K562 (cell line): ENCODE measurements around the gene TAF3. TPM values are rescaled to one million over a fixed set of nuclear protein-coding genes. Genes with fewer than 3 reads are reported as not detected.

ENCODE experiments used
- ATAC-seq: fragments of 200-7000 bp; cut with Tn5 transposase; 3 replicates; pipeline ENCODE4 v1.9.1; 2020; ENCODE audit warnings: moderate library complexity
- BruUV-seq: library from RNA; stranded (reverse); fragments of 400-500 nt; replicated peaks from 2 replicates; lab custom pipeline; 2021; lab: Mats Ljungman, UMichigan
- CTCF ChIA-PET: fragments of 300-600 bp; formaldehyde crosslinking; extraction: SDS; loops from one replicate; lab custom pipeline; 2021; ENCODE audit warnings: low intra/inter-chr PET ratio; lab: Yijun Ruan, JAX
- POLR2A ChIA-PET: fragments of 300-600, 350-650 bp; sonication (Branson Sonifier 250); formaldehyde crosslinking; extraction: SDS; loops from one replicate; lab custom pipeline; 2021; ENCODE audit warnings: antibody characterized with exemption, inconsistent platforms; lab: Yijun Ruan, JAX
- DNase-seq, 4 experiments: peaks; one replicate each; pipeline versions ENCODE4 v3.0.0 to v3.0.0-alpha.2; 2011 to 2018; ENCODE audit warnings: low spot score in 3 of 4, mixed read lengths in 3 of 4; ENCODE audit errors: extremely low read depth in 1 of 4
- FAIRE-seq: peaks from 2 replicates; lab custom pipeline; 2011; peaks lifted over from hg19 to GRCh38; lab: Jason Lieb, UNC
- H2AFZ ChIP-seq: 2 replicates; pipeline ENCODE4 v1.6.0; 2011; ENCODE audit warnings: low read depth, low read length, control low read depth, inconsistent platforms
- H3K27ac ChIP-seq: fragments of 200-600 bp; 3 replicates; pipeline ENCODE4 v1.8.0; 2011; ENCODE audit warnings: low read depth, mild to moderate bottlenecking, control low read depth, inconsistent platforms, low read length, moderate library complexity, mixed read lengths; ENCODE audit errors: extremely low read depth
- H3K27me3 ChIP-seq, 2 experiments: fragments of 300-600 bp in 1 of 2; 2 replicates in 1 of 2; 3 replicates in 1 of 2; pipeline versions ENCODE4 v1.6.0 to v1.8.0; 2011; ENCODE audit warnings: inconsistent platforms in 2 of 2, low read length in 2 of 2, mild to moderate bottlenecking in 1 of 2, mixed read lengths in 1 of 2, moderate library complexity in 1 of 2; ENCODE audit not compliant: control insufficient read depth in 2 of 2, insufficient read depth in 2 of 2
- H3K36me3 ChIP-seq: fragments of 300-600 bp; 3 replicates; pipeline ENCODE4 v1.8.0; 2011; ENCODE audit warnings: mild to moderate bottlenecking, low read length, inconsistent platforms; ENCODE audit not compliant: control insufficient read depth, insufficient read depth
- H3K4me1 ChIP-seq, 2 experiments: fragments of 200-600 bp in 1 of 2; replicated peaks in 1 of 2; 2 replicates in 1 of 2; 3 replicates in 1 of 2; pipeline versions ENCODE4 v1.5.1 to v1.8.0; 2011; ENCODE audit warnings: inconsistent platforms in 2 of 2, low read length in 2 of 2, mild to moderate bottlenecking in 1 of 2, mixed read lengths in 1 of 2, moderate library complexity in 1 of 2; ENCODE audit not compliant: control insufficient read depth in 2 of 2, insufficient read depth in 2 of 2
- H3K4me2 ChIP-seq: 2 replicates; pipeline ENCODE4 v1.6.1; 2011; ENCODE audit warnings: low read length, control low read depth, inconsistent platforms, mixed read lengths; ENCODE audit not compliant: insufficient read depth
- H3K4me3 ChIP-seq: fragments of 200-600 bp; sonication (generic), shearing (Covaris generic); 2 replicates; pipeline ENCODE4 v1.5.1; 2016; ENCODE audit warnings: control low read depth, inconsistent platforms
- H3K79me2 ChIP-seq: fragments of 200-600 bp; 3 replicates; pipeline ENCODE4 v1.8.0; 2011; ENCODE audit warnings: low read length, inconsistent platforms; ENCODE audit not compliant: control insufficient read depth, insufficient read depth
- H3K9ac ChIP-seq, 2 experiments: 2 replicates each; pipeline versions ENCODE4 v1.6.0 to v1.6.1; 2011; ENCODE audit warnings: low read depth in 2 of 2, low read length in 2 of 2, control low read depth in 1 of 2, inconsistent platforms in 1 of 2, mild to moderate bottlenecking in 1 of 2, mixed read lengths in 1 of 2; ENCODE audit not compliant: insufficient read depth in 1 of 2
- H3K9me1 ChIP-seq: one replicate; pipeline ENCODE4 v1.6.0; 2011; ENCODE audit warnings: inconsistent platforms, mild to moderate bottlenecking, low read length, moderate library complexity; ENCODE audit not compliant: control insufficient read depth, insufficient read depth
- H3K9me3 ChIP-seq: replicated peaks from 2 replicates; pipeline ENCODE4 v1.5.1; 2011; ENCODE audit warnings: low read depth, low read length, inconsistent platforms; ENCODE audit not compliant: control insufficient read depth, insufficient read depth
- H4K20me1 ChIP-seq: replicated peaks from 2 replicates; pipeline ENCODE4 v1.6.1; 2011; ENCODE audit warnings: low read length, inconsistent platforms, mixed read lengths; ENCODE audit not compliant: control insufficient read depth, insufficient read depth
- TRIM28 ChIP-seq: fragments of 450-650 bp; IDR thresholded peaks from 2 replicates; pipeline ENCODE4 v1.6.1; 2017
- YY1 ChIP-seq, 3 experiments: IDR thresholded peaks; 2 replicates each; pipeline ENCODE4 v1.6.1; 2011; ENCODE audit warnings: low read length in 2 of 3, mild to moderate bottlenecking in 2 of 3, moderate library complexity in 2 of 3, borderline replicate concordance in 1 of 3, control low read depth in 1 of 3, low read depth in 1 of 3; ENCODE audit not compliant: insufficient read depth in 3 of 3, insufficient replicate concordance in 2 of 3, control insufficient read depth in 1 of 3, insufficient read length in 1 of 3; ENCODE audit errors: extremely low read depth in 1 of 3
- WGBS: fragments of 100-300 bp; shearing (Covaris generic); methylation state at CpG from one replicate; pipeline ENCODE4 v1.1.6; 2016; ENCODE audit warnings: low coverage, mixed read lengths; ENCODE audit not compliant: insufficient coverage; ENCODE audit errors: missing lambda C conversion rate; 5-methylcytosine and 5-hydroxymethylcytosine counted together
- in situ Hi-C: fragments of 300-500 bp; cut with MboI; formaldehyde crosslinking; loops from 4 replicates; pipeline ENCODE4 v1.15.0; 2018; ENCODE audit warnings: inconsistent platforms, mixed read lengths
- intact Hi-C: fragments of 100-400 bp; cut with micrococcal nuclease; formaldehyde crosslinking; loops from 2 replicates; pipeline ENCODE4 v1.14.2; 2022
- polyA plus RNA-seq, 8 experiments: library from polyadenylated mRNA; depleted of rRNA in 4 of 8; stranded (reverse) in 5 of 8; unstranded in 3 of 8; fragments of >200 nt; fragmentation: Nextera tagmentation in 2 of 8; fragmentation: Illumina TruSeq in 1 of 8; extraction: Ambion mirVana in 2 of 8; extraction: Trizol in 1 of 8; gene quantifications; 2 replicates each; pipeline versions ENCODE4 v1.2.1 to v1.2.3, GENCODE V29; 2011 to 2014; ENCODE audit warnings: inconsistent platforms in 1 of 8, missing spikeins in 1 of 8
- total RNA-seq, 7 experiments: library from RNA; depleted of rRNA in 6 of 7; stranded (reverse); fragments of >200 nt in 6 of 7; fragmentation: Illumina TruSeq in 2 of 7; extraction: Trizol in 2 of 7; gene quantifications; 2 replicates each; pipeline versions ENCODE4 v1.2.1 to v1.2.3, GENCODE V29; 2011 to 2021; ENCODE audit warnings: low replicate concordance in 1 of 7
- TF ChIP-seq, protein P1 (sequence below), 3 experiments: IDR thresholded peaks in 2 of 3; conservative IDR thresholded peaks in 1 of 3; 2 replicates each; pipeline ENCODE4 v1.5.1; 2011 to 2012; ENCODE audit warnings: low read length in 3 of 3, mild to moderate bottlenecking in 3 of 3, control low read depth in 2 of 3, improper control_type of control experiment in 1 of 3, inconsistent platforms in 1 of 3, low read depth in 1 of 3, mixed read lengths in 1 of 3, moderate library complexity in 1 of 3; ENCODE audit not compliant: insufficient read depth in 2 of 3

TAF3 gene
- total and polyA plus RNA-seq, 9 of the 15 experiments (the other 6 are each of a cell fraction or from before 2014, with no cell fraction given), result 1.5 to 9.9 (median 4.1) TPM

DNA sequence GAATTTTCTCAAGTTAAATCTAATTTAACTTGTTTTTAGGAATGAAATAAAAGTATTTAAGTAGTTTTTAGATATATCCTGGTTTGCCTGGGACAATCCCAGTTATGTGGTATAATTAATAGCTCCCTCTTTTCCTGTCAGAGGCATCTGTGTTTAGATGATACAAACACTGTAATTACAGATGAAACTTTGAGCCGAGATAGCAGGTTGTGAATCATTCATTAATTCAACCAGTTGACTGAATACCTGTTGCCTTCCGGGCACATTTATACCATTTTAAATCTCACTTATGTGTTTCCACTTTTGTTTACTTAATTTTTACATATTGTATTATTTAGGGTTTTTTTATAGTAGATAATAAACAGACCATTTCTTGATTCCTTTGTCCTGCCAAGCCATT is 154.1 kb downstream of the TAF3 start (continued):
- TF ChIP-seq YY1 (IDR thresholded peaks at IDR 0.05; ENCODE audit: borderline replicate concordance in 1 of 3, control insufficient read depth in 1 of 3, extremely low read depth in 1 of 3, insufficient read depth in 3 of 3, insufficient read length in 1 of 3, insufficient replicate concordance in 2 of 3, low read depth in 1 of 3, low read length in 2 of 3), result no peak

DNA sequence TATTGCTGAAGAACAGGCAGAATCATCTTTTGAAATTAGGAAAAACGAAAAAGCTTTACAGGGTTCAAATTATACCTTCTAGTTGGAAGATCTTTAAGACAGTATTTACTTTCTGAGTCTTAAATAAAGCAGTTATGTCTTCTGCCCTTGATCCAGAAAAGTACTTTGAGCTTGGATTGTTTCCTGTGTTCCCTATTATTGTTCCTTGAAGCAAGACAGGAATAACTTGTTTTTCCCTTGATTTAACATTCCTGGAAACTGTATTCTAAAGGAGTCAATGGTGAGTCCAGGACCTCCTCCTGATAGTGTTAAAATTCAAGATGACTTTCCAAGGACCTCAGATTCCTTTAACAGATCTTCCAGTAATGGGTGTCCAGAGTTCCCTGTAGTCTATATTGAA is 161.9 kb downstream of the TAF3 start:
- no TSS peak for BruUV-seq
- Histone ChIP-seq H3K4me2 (no peak overlapping the region), H3K4me1 (no peaks in the 10 kb centered on the region), H4K20me1 (no peaks in the 10 kb centered on the region), H2AFZ (no peak overlapping the region), H3K4me3 (no peak overlapping the region), H3K9me1 (no peaks in the 10 kb centered on the region), H3K27ac (no peak overlapping the region), H3K9me3 (no peaks in the 10 kb centered on the region), H3K9ac (no peak overlapping the region), H3K79me2 (no peaks in the 10 kb centered on the region), H3K36me3 (0 out of 3 replicates have a peak, but pooled peaks cover 2% of the 10 kb centered on the region), H3K27me3 (no peaks in the 10 kb centered on the region)
- TF ChIP-seq, protein P1, sequence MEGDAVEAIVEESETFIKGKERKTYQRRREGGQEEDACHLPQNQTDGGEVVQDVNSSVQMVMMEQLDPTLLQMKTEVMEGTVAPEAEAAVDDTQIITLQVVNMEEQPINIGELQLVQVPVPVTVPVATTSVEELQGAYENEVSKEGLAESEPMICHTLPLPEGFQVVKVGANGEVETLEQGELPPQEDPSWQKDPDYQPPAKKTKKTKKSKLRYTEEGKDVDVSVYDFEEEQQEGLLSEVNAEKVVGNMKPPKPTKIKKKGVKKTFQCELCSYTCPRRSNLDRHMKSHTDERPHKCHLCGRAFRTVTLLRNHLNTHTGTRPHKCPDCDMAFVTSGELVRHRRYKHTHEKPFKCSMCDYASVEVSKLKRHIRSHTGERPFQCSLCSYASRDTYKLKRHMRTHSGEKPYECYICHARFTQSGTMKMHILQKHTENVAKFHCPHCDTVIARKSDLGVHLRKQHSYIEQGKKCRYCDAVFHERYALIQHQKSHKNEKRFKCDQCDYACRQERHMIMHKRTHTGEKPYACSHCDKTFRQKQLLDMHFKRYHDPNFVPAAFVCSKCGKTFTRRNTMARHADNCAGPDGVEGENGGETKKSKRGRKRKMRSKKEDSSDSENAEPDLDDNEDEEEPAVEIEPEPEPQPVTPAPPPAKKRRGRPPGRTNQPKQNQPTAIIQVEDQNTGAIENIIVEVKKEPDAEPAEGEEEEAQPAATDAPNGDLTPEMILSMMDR (IDR thresholded peaks at IDR 0.05 in 2 of 3, conservative IDR thresholded peaks at IDR 0.05 in 1 of 3; ENCODE audit: insufficient read depth in 2 of 3, low read depth in 1 of 3, low read length in 3 of 3), result no peak
- no peak for TF ChIP-seq TRIM28
- FAIRE-seq, result no peak
- CTCF ChIA-PET, result no interaction called here
- in situ Hi-C loops (no loop called here), intact Hi-C loops (no loop called here)
- 29% methylated on average over 1 of the region's 1 CpG for WGBS
- no peak for ATAC-seq
- POLR2A ChIA-PET, result interaction anchor here (0.7 kb wide), 1 partner anchor 38 kb away, joined by 4 read pairs; no protein-coding TSS in a partner anchor
- no peak for DNase-seq
